ENCODE results near the gene DACH1. TPM values are rescaled to one million over a fixed set of nuclear protein-coding genes. Genes with fewer than 3 reads are reported as not detected.
"Not testable (repeated sequence)": the region's sequence is repeated elsewhere in the genome, so short reads cannot be mapped to it uniquely, and the experiment has no call there.

DACH1 gene
- polyA plus RNA-seq, 3 donors, result 98.9 to 105 (median 99.0) TPM

GRCh38 chr13:71786875-71787274 lies 80.1 kb downstream of the DACH1 start:
- no peak for DNase-seq

- DNase-seq, result no peak
Measured at GRCh38 chr13:71785361-71785760, 81.6 kb downstream of the DACH1 start.

- no peak for DNase-seq
Measured at GRCh38 chr13:71780546-71780945, 86.5 kb downstream of the DACH1 start.

GRCh38 chr13:71778998-71779397 lies 88.0 kb downstream of the DACH1 start:
- not testable (repeated sequence) for DNase-seq

GRCh38 chr13:71775966-71776365 lies 91.0 kb downstream of the DACH1 start:
- no peak for DNase-seq

GRCh38 chr13:71774863-71775262 lies 92.1 kb downstream of the DACH1 start:
- DNase-seq, result no peak

GRCh38 chr13:71773531-71773930 lies 93.5 kb downstream of the DACH1 start:
- no peak for DNase-seq

GRCh38 chr13:71772361-71772760 lies 94.6 kb downstream of the DACH1 start:
- DNase-seq, result no peak

GRCh38 chr13:71771144-71771543 lies 95.9 kb downstream of the DACH1 start:
- DNase-seq, result no peak

GRCh38 chr13:71770710-71771109 lies 96.3 kb downstream of the DACH1 start:
- no peak for DNase-seq

- DNase-seq, result no peak
Measured at GRCh38 chr13:71768881-71769280, 98.1 kb downstream of the DACH1 start.

GRCh38 chr13:71759651-71760511 lies 107.1 kb downstream of the DACH1 start:
- DNase-seq, result no peak

GRCh38 chr13:71758828-71759227 lies 108.2 kb downstream of the DACH1 start:
- peak; percentile 70 for DNase-seq

GRCh38 chr13:71754407-71754974 lies 112.5 kb downstream of the DACH1 start:
- DNase-seq, result no peak

GRCh38 chr13:71752775-71753513 lies 114.1 kb downstream of the DACH1 start:
- no peak for DNase-seq

GRCh38 chr13:71751073-71751472 lies 115.9 kb downstream of the DACH1 start:
- DNase-seq, result no peak

- DNase-seq, result no peak
Measured at GRCh38 chr13:71730267-71730666, 136.7 kb downstream of the DACH1 start.

GRCh38 chr13:71729441-71729840 lies 137.6 kb downstream of the DACH1 start:
- no peak for DNase-seq

GRCh38 chr13:71727662-71728061 lies 139.3 kb downstream of the DACH1 start:
- DNase-seq, result no peak

- DNase-seq, result no peak
Measured at GRCh38 chr13:71727042-71727441, 140.0 kb downstream of the DACH1 start.

- no peak for DNase-seq
Measured at GRCh38 chr13:71722206-71722605, 144.8 kb downstream of the DACH1 start.

- DNase-seq, result no peak
Measured at GRCh38 chr13:71721104-71721503, 145.9 kb downstream of the DACH1 start.

- DNase-seq, result no peak
Measured at GRCh38 chr13:71718931-71719330, 148.1 kb downstream of the DACH1 start.
